ENCODE results near the gene KLF3. TPM values are rescaled to one million over a fixed set of nuclear protein-coding genes. Genes with fewer than 3 reads are reported as not detected.

Gene KLF3
- total RNA-seq, 1 donor: 41.8 TPM

GRCh38 chr4:38677441-38677840 lies 13.4 kb downstream of the KLF3 start:
- TF ChIP-seq, protein P1, sequence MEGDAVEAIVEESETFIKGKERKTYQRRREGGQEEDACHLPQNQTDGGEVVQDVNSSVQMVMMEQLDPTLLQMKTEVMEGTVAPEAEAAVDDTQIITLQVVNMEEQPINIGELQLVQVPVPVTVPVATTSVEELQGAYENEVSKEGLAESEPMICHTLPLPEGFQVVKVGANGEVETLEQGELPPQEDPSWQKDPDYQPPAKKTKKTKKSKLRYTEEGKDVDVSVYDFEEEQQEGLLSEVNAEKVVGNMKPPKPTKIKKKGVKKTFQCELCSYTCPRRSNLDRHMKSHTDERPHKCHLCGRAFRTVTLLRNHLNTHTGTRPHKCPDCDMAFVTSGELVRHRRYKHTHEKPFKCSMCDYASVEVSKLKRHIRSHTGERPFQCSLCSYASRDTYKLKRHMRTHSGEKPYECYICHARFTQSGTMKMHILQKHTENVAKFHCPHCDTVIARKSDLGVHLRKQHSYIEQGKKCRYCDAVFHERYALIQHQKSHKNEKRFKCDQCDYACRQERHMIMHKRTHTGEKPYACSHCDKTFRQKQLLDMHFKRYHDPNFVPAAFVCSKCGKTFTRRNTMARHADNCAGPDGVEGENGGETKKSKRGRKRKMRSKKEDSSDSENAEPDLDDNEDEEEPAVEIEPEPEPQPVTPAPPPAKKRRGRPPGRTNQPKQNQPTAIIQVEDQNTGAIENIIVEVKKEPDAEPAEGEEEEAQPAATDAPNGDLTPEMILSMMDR (IDR thresholded peaks at IDR 0.05; ENCODE audit: insufficient read depth, low read length): no peak
- no peak for DNase-seq (ENCODE audit: low read depth)
- no peak overlapping the region for H3K4me3 ChIP-seq (ENCODE audit: low read depth, low read length)

DNA sequence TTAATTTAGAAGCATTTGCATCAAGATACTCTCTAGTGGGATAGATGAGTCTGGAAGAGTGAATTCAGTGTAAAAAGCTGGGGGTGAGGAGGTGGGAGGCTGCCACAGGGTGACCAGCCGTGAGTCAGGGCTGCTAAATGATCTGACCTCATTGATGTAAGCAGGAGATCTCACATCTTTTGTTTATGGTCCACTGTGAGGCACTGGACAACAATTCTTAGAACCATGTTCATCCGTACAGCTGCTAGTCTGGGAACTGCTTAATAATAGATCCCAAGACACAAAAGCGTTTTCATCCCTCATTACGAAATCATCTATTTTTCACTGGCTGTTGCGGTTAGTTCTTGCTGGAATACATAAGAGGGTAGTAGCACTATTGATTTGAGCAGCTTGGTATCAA lies 14.1 kb downstream of the KLF3 start:
- DNase-seq (ENCODE audit: low read depth): peak; percentile 92
- TF ChIP-seq, protein P1 (IDR thresholded peaks at IDR 0.05; ENCODE audit: insufficient read depth, low read length): no peak
- no peak overlapping the region for H3K4me3 ChIP-seq (ENCODE audit: low read depth, low read length)

DNA sequence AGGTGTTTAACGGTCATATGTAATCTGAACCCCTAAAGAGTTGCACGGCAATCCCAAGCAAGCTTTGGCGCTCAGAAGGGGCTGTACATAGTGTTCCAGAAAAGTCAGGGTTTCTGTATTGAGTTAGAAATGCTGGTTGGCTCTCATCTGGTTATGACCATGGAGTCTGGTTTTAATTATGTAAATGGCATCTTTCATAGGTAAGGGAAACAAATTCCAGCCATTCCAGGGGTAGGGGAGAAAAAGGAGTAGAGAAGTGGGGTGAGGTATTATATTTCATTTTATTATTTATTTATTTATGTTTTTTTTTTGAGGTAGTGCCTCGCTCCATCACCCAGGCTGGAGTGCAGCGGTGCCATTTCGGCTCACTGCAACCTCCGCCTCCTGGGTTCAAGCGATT lies 15.9 kb downstream of the KLF3 start:
- DNase-seq (ENCODE audit: low read depth): no peak

DNA sequence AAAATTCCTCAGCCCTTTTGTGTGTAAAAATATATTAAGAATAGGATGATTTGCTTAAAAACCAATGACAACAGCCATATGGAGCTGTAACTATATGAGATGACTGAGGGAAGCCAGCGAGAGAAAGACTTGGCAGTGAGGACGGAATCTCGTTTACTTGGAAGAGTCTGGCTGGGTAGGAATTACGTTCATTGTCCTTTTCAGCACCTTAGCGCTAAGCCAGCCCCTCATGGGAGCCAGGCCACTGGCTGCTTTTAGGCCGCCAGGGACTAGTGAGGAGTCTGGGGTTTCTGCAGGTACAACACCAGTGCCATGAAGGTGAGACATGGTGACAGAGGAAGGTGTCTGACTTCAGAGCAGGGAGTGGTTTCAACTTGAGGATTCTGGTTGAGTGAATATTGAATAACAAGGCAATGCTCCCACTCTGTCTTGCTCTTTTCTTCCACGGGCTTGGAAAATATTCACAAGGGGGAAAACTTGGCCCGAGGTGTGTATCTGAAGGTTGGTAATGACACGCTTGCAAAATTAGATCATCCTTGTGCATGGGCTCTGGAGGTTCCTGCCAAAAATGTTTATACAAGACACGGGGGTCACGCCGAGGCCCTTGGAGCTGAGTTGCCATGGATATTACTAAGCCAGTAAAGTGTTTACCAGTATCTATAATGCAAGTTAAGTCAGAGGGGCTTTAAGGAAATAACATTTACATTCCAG lies 17.4 kb downstream of the KLF3 start:
- DNase-seq (ENCODE audit: low read depth): peak; percentile 71

More for the DNA sequence above, 15.9 kb downstream of the KLF3 start:
- TF ChIP-seq, protein P1 (IDR thresholded peaks at IDR 0.05; ENCODE audit: insufficient read depth, low read length): no peak
- no peak overlapping the region for H3K4me3 ChIP-seq (ENCODE audit: low read depth, low read length)

GRCh38 chr4:38682336-38682735 lies 18.3 kb downstream of the KLF3 start:
- no peak overlapping the region for H3K4me3 ChIP-seq (ENCODE audit: low read depth, low read length)
- TF ChIP-seq, protein P1 (IDR thresholded peaks at IDR 0.05; ENCODE audit: insufficient read depth, low read length): no peak
- no peak for DNase-seq (ENCODE audit: low read depth)

More for the DNA sequence above, 17.4 kb downstream of the KLF3 start:
- TF ChIP-seq, protein P1 (IDR thresholded peaks at IDR 0.05; ENCODE audit: insufficient read depth, low read length): no peak
- no peak overlapping the region for H3K4me3 ChIP-seq (ENCODE audit: low read depth, low read length)

GRCh38 chr4:38683276-38683675 lies 19.3 kb downstream of the KLF3 start:
- H3K4me3 ChIP-seq (ENCODE audit: low read depth, low read length): no peak overlapping the region
- DNase-seq (ENCODE audit: low read depth): no peak
- TF ChIP-seq, protein P1 (IDR thresholded peaks at IDR 0.05; ENCODE audit: insufficient read depth, low read length): no peak

- TF ChIP-seq, protein P1 (IDR thresholded peaks at IDR 0.05; ENCODE audit: insufficient read depth, low read length): no peak
- H3K4me3 ChIP-seq (ENCODE audit: low read depth, low read length): no peak overlapping the region
These were observed 20.3 kb downstream of the KLF3 start for GRCh38 chr4:38684271-38684670.

More at GRCh38 chr4:38684271-38684670, 20.3 kb downstream of the KLF3 start:
- DNase-seq (ENCODE audit: low read depth): no peak
